RWPE2 (cell line): Measurements from ENCODE around the gene HCFC2.

Experiments used
- ATAC-seq: fragments of 200-7000 bp; cut with Tn5 transposase; 3 replicates; pipeline ENCODE4 v1.9.1; 2021; ENCODE audit warnings: low read depth
- DNase-seq: peaks from one replicate; pipeline ENCODE4 v3.0.0-alpha.2; 2020; ENCODE audit warnings: low spot score
- H3K27ac ChIP-seq: fragments of 450-650 bp; 2 replicates; pipeline ENCODE4 v1.5.1; 2017; ENCODE audit warnings: mild to moderate bottlenecking; ENCODE audit not compliant: poor library complexity, severe bottlenecking
- H3K27me3 ChIP-seq: fragments of 250-450 bp; sonication (Bioruptor Pico); 2 replicates; pipeline ENCODE4 v1.5.1; 2021; ENCODE audit warnings: mild to moderate bottlenecking, moderate library complexity; ENCODE audit not compliant: insufficient read depth, poor library complexity, severe bottlenecking
- H3K36me3 ChIP-seq: fragments of 250-450 bp; sonication (Bioruptor Pico); 2 replicates; pipeline ENCODE4 v1.5.1; 2020; ENCODE audit warnings: low read depth, mild to moderate bottlenecking, moderate library complexity
- H3K4me1 ChIP-seq: fragments of 250-450 bp; sonication (Bioruptor Pico); 2 replicates; pipeline ENCODE4 v1.5.1; 2021; ENCODE audit warnings: mild to moderate bottlenecking, moderate library complexity; ENCODE audit not compliant: insufficient read depth, poor library complexity, severe bottlenecking
- H3K4me3 ChIP-seq: fragments of 250-450 bp; sonication (Bioruptor Pico); 2 replicates; pipeline ENCODE4 v1.5.1; 2021; ENCODE audit warnings: mild to moderate bottlenecking, moderate library complexity; ENCODE audit not compliant: severe bottlenecking
- H3K9me3 ChIP-seq: fragments of 250-450 bp; sonication (Bioruptor Pico); 2 replicates; pipeline ENCODE4 v1.5.1; 2021; ENCODE audit warnings: mild to moderate bottlenecking, moderate library complexity; ENCODE audit not compliant: severe bottlenecking
- TF ChIP-seq, protein P1 (sequence below): fragments of 450-650 bp; IDR thresholded peaks from one replicate; pipeline ENCODE4 v1.5.1; 2017; ENCODE audit warnings: mild to moderate bottlenecking, moderate library complexity; ENCODE audit not compliant: poor library complexity, severe bottlenecking

HCFC2 gene

GRCh38 chr12:104049903-104050356 lies 14.4 kb upstream of the HCFC2 start, which contains the start of gene GLT8D2:
GLT8D2 (minus strand) TSS chr12:104050187; CDS start chr12:104019648, 30,539 bp downstream.
- DNase-seq: no peak
- H3K9me3 ChIP-seq: no peaks in the 10 kb centered on the region
- peaks cover 16% of the 10 kb centered on the region for H3K4me1 ChIP-seq
- no peaks in the 10 kb centered on the region for H3K27me3 ChIP-seq
- peak within 1 kb of the TSS; percentile 43 for H3K27ac ChIP-seq
- no peaks in the 10 kb centered on the region for H3K36me3 ChIP-seq
- H3K4me3 ChIP-seq: peak within 1 kb of the TSS; percentile 31
- peak; percentile 91 for ATAC-seq
- TF ChIP-seq, protein P1, sequence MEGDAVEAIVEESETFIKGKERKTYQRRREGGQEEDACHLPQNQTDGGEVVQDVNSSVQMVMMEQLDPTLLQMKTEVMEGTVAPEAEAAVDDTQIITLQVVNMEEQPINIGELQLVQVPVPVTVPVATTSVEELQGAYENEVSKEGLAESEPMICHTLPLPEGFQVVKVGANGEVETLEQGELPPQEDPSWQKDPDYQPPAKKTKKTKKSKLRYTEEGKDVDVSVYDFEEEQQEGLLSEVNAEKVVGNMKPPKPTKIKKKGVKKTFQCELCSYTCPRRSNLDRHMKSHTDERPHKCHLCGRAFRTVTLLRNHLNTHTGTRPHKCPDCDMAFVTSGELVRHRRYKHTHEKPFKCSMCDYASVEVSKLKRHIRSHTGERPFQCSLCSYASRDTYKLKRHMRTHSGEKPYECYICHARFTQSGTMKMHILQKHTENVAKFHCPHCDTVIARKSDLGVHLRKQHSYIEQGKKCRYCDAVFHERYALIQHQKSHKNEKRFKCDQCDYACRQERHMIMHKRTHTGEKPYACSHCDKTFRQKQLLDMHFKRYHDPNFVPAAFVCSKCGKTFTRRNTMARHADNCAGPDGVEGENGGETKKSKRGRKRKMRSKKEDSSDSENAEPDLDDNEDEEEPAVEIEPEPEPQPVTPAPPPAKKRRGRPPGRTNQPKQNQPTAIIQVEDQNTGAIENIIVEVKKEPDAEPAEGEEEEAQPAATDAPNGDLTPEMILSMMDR: no peak

DNA sequence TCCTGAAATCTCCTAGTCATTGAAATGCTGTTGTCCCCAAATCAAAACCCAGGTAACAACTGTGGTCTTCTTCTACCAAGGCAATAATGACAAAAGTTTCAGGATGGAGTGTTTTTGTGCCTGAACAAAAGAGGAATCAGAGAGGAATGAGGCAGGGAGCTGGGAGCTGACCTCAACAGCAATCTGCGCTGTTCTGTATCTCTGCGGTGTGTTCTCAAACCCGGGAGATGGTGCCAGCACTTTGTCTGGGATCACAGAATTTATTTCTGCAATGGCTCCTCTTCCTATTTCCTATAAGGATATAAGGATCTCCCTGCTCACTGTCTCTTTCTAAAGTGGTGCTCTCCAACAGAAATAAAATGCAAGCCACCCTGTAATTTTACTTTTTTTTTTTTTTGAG lies 13.9 kb upstream of the HCFC2 start:
- Histone ChIP-seq H3K27me3 (no peaks in the 10 kb centered on the region), H3K4me1 (peaks cover 16% of the 10 kb centered on the region), H3K9me3 (no peaks in the 10 kb centered on the region), H3K4me3 (no peak overlapping the region), H3K27ac (peak overlapping the region; percentile 43), H3K36me3 (no peaks in the 10 kb centered on the region)
- TF ChIP-seq, protein P1: no peak
- DNase-seq: no peak
- ATAC-seq: no peak

DNA sequence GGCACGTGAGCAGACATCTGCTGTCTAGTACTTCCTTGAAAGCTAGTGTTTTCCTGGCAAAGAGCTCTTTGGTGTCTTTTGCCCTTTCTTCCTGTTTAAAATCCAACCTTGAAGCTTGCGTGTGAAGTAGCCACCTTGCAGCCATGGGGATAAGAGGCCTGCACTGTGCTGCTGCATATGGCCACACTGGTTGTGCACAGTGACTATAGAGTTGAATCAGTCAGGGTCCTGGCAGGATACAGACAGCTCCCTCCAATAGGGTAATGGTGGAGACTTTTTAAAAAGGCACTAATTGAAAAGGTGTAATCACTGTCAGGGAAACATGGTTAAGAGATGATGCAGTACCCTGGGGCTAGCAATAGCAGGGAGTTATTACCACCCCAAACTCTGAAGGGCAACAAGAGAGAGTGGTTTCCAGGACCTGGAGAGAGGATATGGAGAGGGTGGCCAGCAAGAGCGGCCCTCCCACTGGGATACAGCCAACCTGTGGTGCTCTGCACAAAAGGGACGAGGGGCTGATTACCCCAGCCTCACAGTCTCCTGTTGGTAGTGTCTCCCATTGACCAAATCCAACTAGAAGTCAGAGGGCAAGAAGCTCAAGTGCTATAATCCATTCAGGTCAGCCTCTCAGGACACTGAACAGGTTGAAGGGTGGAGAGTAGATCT lies 9.5 kb upstream of the HCFC2 start:
- H3K4me1 ChIP-seq: peaks cover 14% of the 10 kb centered on the region
- H3K27ac ChIP-seq: no peak overlapping the region

DNA sequence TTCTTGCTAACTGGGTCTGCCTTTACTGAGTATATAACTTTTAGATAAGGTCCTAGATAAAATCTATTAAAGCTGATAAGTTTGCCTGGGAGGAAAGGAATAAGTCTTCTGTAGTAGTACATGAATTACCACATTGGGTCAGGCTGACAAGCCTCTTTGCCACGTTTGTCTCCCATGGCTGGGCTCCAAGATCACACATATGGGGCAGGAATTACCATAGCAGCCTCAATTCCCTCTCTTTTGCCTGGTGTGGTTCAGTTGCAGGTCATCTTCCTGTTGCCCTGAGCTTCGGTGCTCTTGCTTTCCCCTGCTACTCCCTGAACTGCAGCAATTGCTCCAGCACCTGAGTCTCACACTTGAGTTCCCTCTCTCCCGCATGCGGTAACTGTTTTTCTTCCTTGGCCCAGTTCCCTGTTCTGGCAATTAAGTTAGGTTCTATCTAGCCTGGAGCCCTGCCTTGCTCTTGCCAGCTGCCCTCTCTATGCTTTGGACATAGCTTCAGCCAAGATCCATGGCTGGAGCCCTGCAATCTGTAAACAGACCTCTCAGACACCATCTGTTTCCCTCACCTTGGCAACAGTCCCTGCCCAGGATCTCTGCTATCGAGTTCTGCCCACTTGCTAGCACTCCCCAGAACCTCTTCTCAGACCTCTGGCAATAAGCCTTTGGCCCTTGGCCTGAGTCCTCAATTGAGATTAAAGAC lies 8.5 kb upstream of the HCFC2 start:
- Histone ChIP-seq H3K27me3 (no peaks in the 10 kb centered on the region), H3K4me3 (no peak overlapping the region), H3K4me1 (peaks cover 11% of the 10 kb centered on the region), H3K27ac (no peak overlapping the region), H3K36me3 (no peaks in the 10 kb centered on the region), H3K9me3 (no peaks in the 10 kb centered on the region)
- DNase-seq (no peak), ATAC-seq (no peak)
- TF ChIP-seq, protein P1: no peak

More for the DNA sequence above, 9.5 kb upstream of the HCFC2 start:
- TF ChIP-seq, protein P1: no peak
- Histone ChIP-seq H3K4me3 (no peak overlapping the region), H3K27me3 (no peaks in the 10 kb centered on the region), H3K36me3 (no peaks in the 10 kb centered on the region), H3K9me3 (no peaks in the 10 kb centered on the region)
- no peak for DNase-seq
- ATAC-seq: no peak
